GM12872 (cell line): ENCODE measurements around the gene VGF.

Experiments used
- CTCF ChIP-seq: IDR thresholded peaks from 3 replicates; pipeline ENCODE4 v1.5.1; 2011; ENCODE audit warnings: low read depth, mild to moderate bottlenecking, low read length, moderate library complexity; ENCODE audit not compliant: insufficient read depth

VGF gene

GRCh38 chr7:101195884-101196283, 30.5 kb upstream of the VGF start:
- TF ChIP-seq CTCF = no peak

- no peak for TF ChIP-seq CTCF
Observed at GRCh38 chr7:101189109-101189508, 23.7 kb upstream of the VGF start.

GRCh38 chr7:101186844-101187428, 21.6 kb upstream of the VGF start:
- TF ChIP-seq CTCF = no peak

DNA sequence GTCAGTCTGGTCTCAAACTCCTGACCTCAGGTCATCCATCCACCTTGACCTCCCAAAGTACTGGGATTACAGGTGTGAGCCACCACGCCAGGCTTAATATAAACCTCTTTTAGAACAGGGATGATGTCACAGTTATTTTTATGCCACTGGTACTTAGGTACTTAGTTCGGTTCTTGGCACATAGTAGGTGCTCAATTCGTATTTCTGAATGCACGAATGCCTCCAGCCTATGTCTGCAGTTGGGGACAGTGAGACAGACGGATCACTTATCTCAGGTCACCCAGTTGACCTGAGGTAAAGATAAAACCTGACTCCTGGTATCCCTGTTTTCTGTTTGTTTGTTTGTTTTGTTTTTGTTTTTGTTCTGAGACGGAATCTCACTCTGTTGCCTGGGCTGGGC, 20.8 kb upstream of the VGF start:
- TF ChIP-seq CTCF = no peak

DNA sequence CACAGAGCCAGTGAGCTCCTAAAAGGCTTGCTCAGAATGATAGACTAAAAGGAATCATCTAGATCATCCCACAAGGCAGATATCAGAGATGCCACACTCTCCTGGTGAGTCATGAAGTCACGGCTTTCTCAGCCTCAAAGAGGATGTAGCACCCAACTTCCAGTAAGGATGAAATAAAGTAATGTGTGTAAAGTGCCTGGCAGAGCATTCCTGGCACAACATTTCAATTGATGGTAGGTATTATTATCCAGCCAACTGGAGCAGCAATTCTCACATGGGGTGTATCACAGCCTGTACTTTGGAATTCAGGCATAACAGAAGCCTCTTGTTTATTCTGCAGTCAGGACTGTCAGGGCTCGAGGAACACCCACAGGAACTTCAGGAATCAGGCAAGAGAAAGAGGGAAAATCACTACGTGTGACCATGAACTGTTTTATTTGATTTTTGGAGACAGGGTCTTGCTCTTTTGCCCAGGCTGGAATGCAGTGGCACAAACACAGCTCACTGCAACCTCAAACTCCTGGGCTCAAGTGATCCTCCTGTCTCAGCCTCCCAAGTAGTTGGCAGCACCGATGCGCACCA, 20.0 kb upstream of the VGF start:
- no peak for TF ChIP-seq CTCF

DNA sequence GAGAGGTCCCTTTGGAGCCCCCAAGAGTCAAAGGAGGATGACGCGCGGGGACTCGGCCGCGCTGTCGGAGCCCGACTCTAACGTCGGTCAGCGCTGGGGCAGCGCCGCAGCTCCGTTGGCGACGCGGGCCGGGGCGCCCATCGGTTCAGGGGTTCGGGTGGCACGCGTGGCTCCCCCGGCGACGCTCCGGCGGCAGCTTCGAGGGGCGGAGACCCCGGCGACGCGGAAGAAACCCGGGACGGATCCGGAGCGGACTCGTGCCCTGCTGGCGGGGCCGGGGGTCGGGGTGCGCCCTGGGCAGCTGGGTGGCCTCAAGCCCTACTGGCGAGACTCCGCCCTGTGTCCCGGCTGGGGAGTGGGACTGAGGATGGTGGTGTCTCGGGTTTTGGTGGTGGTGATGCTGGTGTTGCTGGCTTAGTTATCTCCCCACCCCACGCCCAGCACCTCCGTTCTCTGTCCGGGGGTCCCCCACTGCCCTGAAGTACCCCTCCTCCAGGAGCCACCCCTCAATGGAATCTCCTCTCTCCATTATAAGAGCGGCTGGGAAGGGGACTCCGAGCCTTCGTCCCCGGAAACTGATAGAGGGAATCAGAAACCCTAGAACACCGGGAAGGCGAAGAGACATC, 14.9 kb upstream of the VGF start, which contains the start of gene NAT16:
NAT16 (minus strand) TSS at position 164 of the 626 bp plus-strand sequence. CDS start 5,486 bp downstream, outside the sequence.
- TF ChIP-seq CTCF = no peak

- no peak for TF ChIP-seq CTCF
Observed at GRCh38 chr7:101179713-101180112, 14.3 kb upstream of the VGF start.
